DMS 273 (cell line): ENCODE measurements around the gene ZNF426.
"Not testable (repeated sequence)": the region's sequence is repeated elsewhere in the genome, so short reads cannot be mapped to it uniquely, and the experiment has no call there.

Experiments used
- DNase-seq: peaks from one replicate; lab custom pipeline; 2025; ENCODE audit not compliant: unreplicated experiment; lab: John Stamatoyannopoulos, UW

Gene ZNF426

GRCh38 chr19:9538183-9539058, at the start of gene ZNF426:
TSS of gene ZNF426 (minus strand) at chr19:9538645. CDS start at chr19:9536232, 2,413 bp downstream.
- peak; percentile 95 for DNase-seq

- peak; percentile 82 for DNase-seq
These were observed 48.3 kb upstream of the ZNF426 start for GRCh38 chr19:9586764-9587163.

GRCh38 chr19:9584073-9584833, 45.8 kb upstream of the ZNF426 start, which contains the start of gene ZNF121:
TSS of gene ZNF121 (minus strand) at chr19:9584504. CDS start at chr19:9568097, 16,407 bp downstream.
- peak; percentile 95 for DNase-seq

- not testable (repeated sequence) for DNase-seq
These were observed 43.8 kb upstream of the ZNF426 start for GRCh38 chr19:9582081-9582725.

- DNase-seq: no peak
These were observed 42.3 kb upstream of the ZNF426 start for GRCh38 chr19:9580728-9581127.

GRCh38 chr19:9570255-9570654, 31.8 kb upstream of the ZNF426 start:
- DNase-seq: no peak

GRCh38 chr19:9566729-9567128, 28.3 kb upstream of the ZNF426 start:
- DNase-seq: peak; percentile 25

- peak; percentile 39 for DNase-seq
These were observed 27.7 kb upstream of the ZNF426 start for GRCh38 chr19:9565900-9566705.

GRCh38 chr19:9552536-9553274, 14.3 kb upstream of the ZNF426 start:
- DNase-seq: no peak

GRCh38 chr19:9547870-9548269, 9.4 kb upstream of the ZNF426 start:
- no peak for DNase-seq

GRCh38 chr19:9541281-9541680, 2.8 kb upstream of the ZNF426 start:
- peak; percentile 26 for DNase-seq

- not testable (repeated sequence) for DNase-seq
These were observed 1.5 kb upstream of the ZNF426 start for GRCh38 chr19:9539921-9540320.

- not testable (repeated sequence) for DNase-seq
These were observed 756 bp upstream of the ZNF426 start for GRCh38 chr19:9539201-9539600.

- DNase-seq: no peak
These were observed 2.5 kb downstream of the ZNF426 start for GRCh38 chr19:9535934-9536333.

GRCh38 chr19:9531933-9532332, 6.5 kb downstream of the ZNF426 start:
- no peak for DNase-seq

- peak; percentile 22 for DNase-seq
These were observed 9.6 kb downstream of the ZNF426 start for GRCh38 chr19:9528757-9529336.

GRCh38 chr19:9523885-9524474, 14.5 kb downstream of the ZNF426 start:
- peak; percentile 14 for DNase-seq

- DNase-seq: no peak
These were observed 31.2 kb downstream of the ZNF426 start for GRCh38 chr19:9507285-9507684.

- DNase-seq: no peak
These were observed 37.6 kb downstream of the ZNF426 start for GRCh38 chr19:9500796-9501195.
